HL-60/S4 treated with retinoic acid at 250 ng/mL for 4 days and 3 days (cell line): ENCODE measurements around the gene PTGDR.

Experiments
- in situ Hi-C: fragments of 300-500 bp; cut with MboI; formaldehyde crosslinking; loops from 2 replicates; pipeline ENCODE4 v1.7.0; 2022; ENCODE audit warnings: low sequenced_read_pairs

PTGDR gene

GRCh38 chr14:52267501-52268278, at the start of gene PTGDR:
PTGDR (plus strand) TSS chr14:52267698; CDS start chr14:52267815, 117 bp downstream.
- in situ Hi-C loops, result no loop called here

GRCh38 chr14:52219488-52220084, 47.9 kb upstream of the PTGDR start:
- in situ Hi-C loops, result no loop called here

GRCh38 chr14:52220924-52221811, 46.3 kb upstream of the PTGDR start:
- in situ Hi-C loops, result no loop called here

GRCh38 chr14:52222901-52223300, 44.6 kb upstream of the PTGDR start:
- in situ Hi-C loops, result no loop called here

GRCh38 chr14:52227619-52228222, 39.8 kb upstream of the PTGDR start:
- in situ Hi-C loops, result no loop called here

- in situ Hi-C loops, result no loop called here
Measured at GRCh38 chr14:52233693-52234092, 33.8 kb upstream of the PTGDR start.

- in situ Hi-C loops, result no loop called here
Measured at GRCh38 chr14:52235434-52235833, 32.1 kb upstream of the PTGDR start.

GRCh38 chr14:52235866-52236510, 31.5 kb upstream of the PTGDR start:
- in situ Hi-C loops, result no loop called here

- in situ Hi-C loops, result no loop called here
Measured at GRCh38 chr14:52238682-52239081, 28.8 kb upstream of the PTGDR start.

GRCh38 chr14:52240623-52241022, 26.9 kb upstream of the PTGDR start:
- in situ Hi-C loops, result no loop called here

GRCh38 chr14:52241087-52241793, 26.3 kb upstream of the PTGDR start:
- in situ Hi-C loops, result no loop called here

- in situ Hi-C loops, result no loop called here
Measured at GRCh38 chr14:52244328-52244727, 23.2 kb upstream of the PTGDR start.

GRCh38 chr14:52244997-52245396, 22.5 kb upstream of the PTGDR start:
- in situ Hi-C loops, result no loop called here

- in situ Hi-C loops, result no loop called here
Measured at GRCh38 chr14:52248057-52248456, 19.4 kb upstream of the PTGDR start.

- in situ Hi-C loops, result no loop called here
Measured at GRCh38 chr14:52251724-52252123, 15.8 kb upstream of the PTGDR start.

GRCh38 chr14:52253503-52253902, 14.0 kb upstream of the PTGDR start:
- in situ Hi-C loops, result no loop called here

GRCh38 chr14:52254086-52254485, 13.4 kb upstream of the PTGDR start:
- in situ Hi-C loops, result no loop called here

- in situ Hi-C loops, result no loop called here
Measured at GRCh38 chr14:52258783-52259182, 8.7 kb upstream of the PTGDR start.

- in situ Hi-C loops, result no loop called here
Measured at GRCh38 chr14:52259434-52259833, 8.1 kb upstream of the PTGDR start.

- in situ Hi-C loops, result no loop called here
Measured at GRCh38 chr14:52262600-52262999, 4.9 kb upstream of the PTGDR start.
